HEK293T (cell line): ENCODE measurements around the gene RAB44.

Experiments used
- CTCF ChIA-PET: fragments of 350-600 bp; formaldehyde crosslinking; extraction: SDS; loops from one replicate; lab custom pipeline; 2021; ENCODE audit warnings: antibody characterized with exemption, inconsistent platforms; lab: Yijun Ruan, JAX
- POLR2A ChIA-PET: fragments of 350-600 bp; formaldehyde crosslinking; extraction: SDS; loops from one replicate; lab custom pipeline; 2020; ENCODE audit warnings: antibody characterized with exemption, inconsistent platforms; lab: Yijun Ruan, JAX
- DNase-seq: peaks from one replicate; pipeline ENCODE4 v3.0.0; 2012; ENCODE audit warnings: mixed read lengths; ENCODE audit errors: extremely low spot score
- ARNT ChIP-seq: fragments of 450-650 bp; IDR thresholded peaks from 2 replicates; pipeline ENCODE4 v1.6.1; 2017; ENCODE audit warnings: mild to moderate bottlenecking
- BHLHE40 ChIP-seq: fragments of 450-650 bp; IDR thresholded peaks from 2 replicates; pipeline ENCODE4 v1.6.1; 2016; ENCODE audit warnings: mild to moderate bottlenecking, moderate library complexity, borderline replicate concordance
- CTBP1 ChIP-seq: fragments of 450-650 bp; IDR thresholded peaks from 2 replicates; pipeline ENCODE4 v1.6.1; 2016; ENCODE audit warnings: borderline replicate concordance
- ELF4 ChIP-seq: fragments of 450-650 bp; IDR thresholded peaks from 2 replicates; pipeline ENCODE4 v1.6.1; 2017; ENCODE audit warnings: antibody characterized with exemption
- FOXA1 ChIP-seq: fragments of 450-650 bp; IDR thresholded peaks from 2 replicates; pipeline ENCODE4 v1.6.1; 2016; ENCODE audit warnings: mild to moderate bottlenecking
- FOXK2 ChIP-seq: fragments of 450-650 bp; IDR thresholded peaks from 2 replicates; pipeline ENCODE4 v1.6.1; 2016; ENCODE audit warnings: mild to moderate bottlenecking
- FOXM1 ChIP-seq: fragments of 450-650 bp; IDR thresholded peaks from 2 replicates; pipeline ENCODE4 v1.6.1; 2017; ENCODE audit warnings: mild to moderate bottlenecking, borderline replicate concordance
- HDGF ChIP-seq: fragments of 450-650 bp; IDR thresholded peaks from 2 replicates; pipeline ENCODE4 v1.6.1; 2017; ENCODE audit warnings: antibody characterized with exemption, borderline replicate concordance
- L3MBTL2 ChIP-seq: fragments of 450-650 bp; conservative IDR thresholded peaks from 2 replicates; pipeline ENCODE4 v1.6.1; 2016; ENCODE audit warnings: mild to moderate bottlenecking
- LEF1 ChIP-seq: fragments of 450-650 bp; IDR thresholded peaks from 2 replicates; pipeline ENCODE4 v1.6.1; 2017; ENCODE audit warnings: mild to moderate bottlenecking, borderline replicate concordance
- NFRKB ChIP-seq: fragments of 450-650 bp; IDR thresholded peaks from 2 replicates; pipeline ENCODE4 v1.6.1; 2016; ENCODE audit warnings: mild to moderate bottlenecking, moderate library complexity
- SP1 ChIP-seq: fragments of 450-650 bp; IDR thresholded peaks from 2 replicates; pipeline ENCODE4 v1.6.1; 2017
- SUZ12 ChIP-seq: fragments of 450-650 bp; IDR thresholded peaks from 2 replicates; pipeline ENCODE4 v1.6.1; 2016; ENCODE audit warnings: mild to moderate bottlenecking
- TARDBP ChIP-seq: fragments of 450-650 bp; IDR thresholded peaks from 2 replicates; pipeline ENCODE4 v1.6.1; 2016
- ZNF384 ChIP-seq: fragments of 450-650 bp; IDR thresholded peaks from 2 replicates; pipeline ENCODE4 v1.6.1; 2016
- TF ChIP-seq, protein P1 (sequence below): fragments of 450-650 bp; IDR thresholded peaks from 2 replicates; pipeline ENCODE4 v1.6.1; 2016

RAB44 gene

DNA sequence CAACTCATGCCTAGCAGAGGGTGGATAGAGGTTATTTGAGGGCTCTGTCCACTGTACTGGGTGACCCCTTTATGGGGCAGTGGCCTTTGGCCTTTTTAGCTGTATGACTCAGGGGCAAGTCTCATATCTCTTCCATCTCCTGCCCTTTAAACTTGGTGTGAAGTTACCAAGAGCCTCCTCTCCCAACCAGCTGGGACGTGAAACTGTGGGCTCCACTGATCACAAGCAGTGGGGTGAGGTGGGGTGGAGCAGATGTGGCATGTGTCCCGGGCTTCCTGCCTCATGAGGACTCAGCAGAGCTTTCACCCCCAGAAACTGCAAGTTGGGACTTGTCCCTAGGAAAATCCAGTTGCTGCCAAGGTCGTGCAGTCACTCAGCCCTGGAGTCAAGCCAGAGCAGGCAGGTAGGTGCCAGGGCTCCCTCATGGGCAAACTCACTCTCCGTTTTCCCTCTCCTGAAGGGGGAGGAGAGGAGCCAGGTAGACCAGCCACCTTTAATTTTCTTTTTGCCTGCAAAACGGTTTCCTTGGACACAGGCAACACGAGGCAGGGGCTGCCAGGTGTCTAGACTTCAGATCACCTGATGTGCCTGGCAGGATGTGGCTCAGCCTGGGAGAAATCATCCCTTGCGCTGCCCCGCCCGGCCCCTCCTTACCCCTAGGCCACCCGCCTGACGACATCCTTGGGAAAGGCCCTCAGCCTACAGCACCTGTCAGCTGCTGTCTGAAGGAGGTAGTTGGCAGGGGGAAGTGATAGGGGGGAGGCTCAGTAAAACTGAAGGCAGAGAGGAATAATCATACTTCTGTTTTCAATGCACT is 15.1 kb upstream of the RAB44 start:
- DNase-seq, result no peak
- ChIA-PET POLR2A (interaction anchor here (1.1 kb wide), 1 partner anchor 15 kb away, joined by 5 read pairs; no protein-coding TSS in a partner anchor), CTCF (interaction anchor here (0.6 to 1.3 kb wide), 3 partner anchors 59 to 68 kb away, joined by 3 read pairs; no protein-coding TSS in a partner anchor)
- TF ChIP-seq FOXA1, result no peak
- TF ChIP-seq SP1, result no peak
- TF ChIP-seq HDGF, result no peak
- no peak for TF ChIP-seq LEF1
- no peak for TF ChIP-seq SUZ12
- TF ChIP-seq, protein P1, sequence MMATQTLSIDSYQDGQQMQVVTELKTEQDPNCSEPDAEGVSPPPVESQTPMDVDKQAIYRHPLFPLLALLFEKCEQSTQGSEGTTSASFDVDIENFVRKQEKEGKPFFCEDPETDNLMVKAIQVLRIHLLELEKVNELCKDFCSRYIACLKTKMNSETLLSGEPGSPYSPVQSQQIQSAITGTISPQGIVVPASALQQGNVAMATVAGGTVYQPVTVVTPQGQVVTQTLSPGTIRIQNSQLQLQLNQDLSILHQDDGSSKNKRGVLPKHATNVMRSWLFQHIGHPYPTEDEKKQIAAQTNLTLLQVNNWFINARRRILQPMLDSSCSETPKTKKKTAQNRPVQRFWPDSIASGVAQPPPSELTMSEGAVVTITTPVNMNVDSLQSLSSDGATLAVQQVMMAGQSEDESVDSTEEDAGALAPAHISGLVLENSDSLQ, result no peak
- no peak for TF ChIP-seq FOXK2
- TF ChIP-seq ELF4, result no peak
- TF ChIP-seq CTBP1, result no peak
- TF ChIP-seq BHLHE40, result no peak
- no peak for TF ChIP-seq TARDBP
- no peak for TF ChIP-seq ARNT
- TF ChIP-seq NFRKB, result no peak
- TF ChIP-seq ZNF384, result no peak
- no peak for TF ChIP-seq L3MBTL2

DNA sequence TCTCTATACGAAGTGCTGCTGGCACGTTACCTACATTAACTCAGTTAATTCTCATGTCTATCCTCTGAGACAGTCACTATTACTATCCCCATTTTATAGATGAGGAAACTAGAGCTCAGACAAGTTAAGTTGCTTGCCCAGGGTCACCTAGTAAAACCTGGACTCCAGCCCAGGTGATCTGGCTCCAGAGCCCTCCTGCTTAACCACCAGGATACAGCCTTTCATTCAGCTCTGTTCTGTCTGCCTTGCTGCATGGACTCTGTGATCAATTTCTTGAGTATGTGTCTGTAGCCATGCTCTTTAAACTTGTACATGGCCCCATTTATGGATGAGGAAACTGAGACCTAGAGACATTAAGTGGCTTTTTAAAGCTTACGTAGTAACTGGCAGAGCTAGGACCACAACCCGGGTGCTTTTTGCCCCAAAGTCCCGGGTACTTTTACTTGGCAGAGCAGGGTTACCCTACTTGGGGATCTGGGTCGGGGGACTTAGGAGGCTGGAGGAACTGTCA is 14.4 kb upstream of the RAB44 start:
- no peak for DNase-seq
- ChIA-PET POLR2A (no interaction called here), CTCF (interaction anchor here (1.0 to 1.3 kb wide), 2 partner anchors 59 to 68 kb away, joined by 3 read pairs; no protein-coding TSS in a partner anchor)
- TF ChIP-seq BHLHE40, result no peak
- TF ChIP-seq SP1, result no peak
- TF ChIP-seq CTBP1, result no peak
- no peak for TF ChIP-seq L3MBTL2
- no peak for TF ChIP-seq FOXK2
- TF ChIP-seq SUZ12, result no peak
- TF ChIP-seq HDGF, result no peak
- no peak for TF ChIP-seq LEF1
- TF ChIP-seq FOXA1, result no peak
- TF ChIP-seq, protein P1, result no peak
- TF ChIP-seq ARNT, result no peak
- no peak for TF ChIP-seq TARDBP
- no peak for TF ChIP-seq NFRKB
- no peak for TF ChIP-seq ZNF384
- no peak for TF ChIP-seq ELF4
- TF ChIP-seq FOXM1, result no peak

DNA sequence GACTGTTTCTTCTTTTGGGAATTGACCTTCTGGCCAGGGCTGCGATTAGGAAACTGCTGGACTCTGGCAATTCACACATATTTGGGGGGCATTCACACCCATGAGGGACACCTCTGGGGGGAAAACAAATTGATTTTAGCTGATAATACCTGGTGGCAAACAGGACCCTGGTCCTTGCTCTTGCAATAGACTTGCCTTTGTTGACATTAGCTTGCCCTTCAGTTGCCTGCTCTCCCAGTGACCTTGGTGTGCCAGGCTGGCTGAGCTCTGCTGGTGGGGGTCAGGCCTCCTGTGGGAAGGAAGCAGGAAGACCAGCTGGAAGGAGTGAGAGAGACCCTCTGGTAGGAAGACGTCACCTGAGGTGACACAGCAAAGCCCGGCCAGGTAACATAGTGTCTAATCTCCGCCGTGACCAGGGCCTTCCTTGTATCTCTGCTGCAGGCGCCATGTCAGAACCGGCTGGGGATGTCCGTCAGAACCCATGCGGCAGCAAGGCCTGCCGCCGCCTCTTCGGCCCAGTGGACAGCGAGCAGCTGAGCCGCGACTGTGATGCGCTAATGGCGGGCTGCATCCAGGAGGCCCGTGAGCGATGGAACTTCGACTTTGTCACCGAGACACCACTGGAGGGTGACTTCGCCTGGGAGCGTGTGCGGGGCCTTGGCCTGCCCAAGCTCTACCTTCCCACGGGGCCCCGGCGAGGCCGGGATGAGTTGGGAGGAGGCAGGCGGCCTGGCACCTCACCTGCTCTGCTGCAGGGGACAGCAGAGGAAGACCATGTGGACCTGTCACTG is 13.8 kb upstream of the RAB44 start:
- DNase-seq, result no peak
- TF ChIP-seq SP1 (no peak), LEF1 (no peak), NFRKB (no peak), SUZ12 (no peak), HDGF (no peak), TARDBP (no peak), ARNT (no peak), FOXA1 (no peak), BHLHE40 (no peak), FOXM1 (no peak)
- TF ChIP-seq, protein P1, result no peak
- ChIA-PET POLR2A (no interaction called here), CTCF (interaction anchor here (1.0 kb wide), 1 partner anchor 69 kb away, joined by 3 read pairs; no protein-coding TSS in a partner anchor)

DNA sequence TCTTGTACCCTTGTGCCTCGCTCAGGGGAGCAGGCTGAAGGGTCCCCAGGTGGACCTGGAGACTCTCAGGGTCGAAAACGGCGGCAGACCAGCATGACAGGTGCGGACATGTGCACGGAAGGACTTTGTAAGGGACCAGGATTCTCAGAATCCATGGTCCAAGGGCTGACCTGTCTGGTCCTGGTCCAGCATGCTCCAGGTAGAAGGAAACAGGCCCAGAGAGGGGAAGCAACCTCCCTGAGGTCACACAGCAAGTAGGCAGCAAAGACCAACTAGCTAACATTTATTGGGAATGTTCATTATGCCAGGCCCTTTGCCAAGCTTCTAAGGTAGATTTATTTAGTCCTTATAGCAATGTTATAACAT is 13.2 kb upstream of the RAB44 start:
- CTCF ChIA-PET, result no interaction called here
- no peak for TF ChIP-seq SP1
- TF ChIP-seq, protein P1, result no peak
- no peak for TF ChIP-seq BHLHE40
- no peak for TF ChIP-seq ARNT
- no peak for TF ChIP-seq FOXK2
- no peak for TF ChIP-seq NFRKB
- no peak for TF ChIP-seq LEF1
- no peak for TF ChIP-seq ELF4
- no peak for TF ChIP-seq ZNF384
- TF ChIP-seq L3MBTL2, result no peak
- no peak for TF ChIP-seq FOXA1
- TF ChIP-seq FOXM1, result no peak
- no peak for TF ChIP-seq TARDBP
- DNase-seq, result no peak
- POLR2A ChIA-PET, result no interaction called here
